DMS114 treated with DMSO at 0.1 percent for 48 hours (cell line): ENCODE results near the gene CHP2.
A peak's percentile ranks its signal among the peaks of the same experiment; 100 is the strongest.
"Not testable (repeated sequence)": the region's sequence is repeated elsewhere in the genome, so short reads cannot be mapped to it uniquely, and the experiment has no call there.

Source experiments
- DNase-seq: peaks from one replicate; lab custom pipeline; 2025; ENCODE audit not compliant: unreplicated experiment; lab: John Stamatoyannopoulos, UW

The CHP2 gene

DNA sequence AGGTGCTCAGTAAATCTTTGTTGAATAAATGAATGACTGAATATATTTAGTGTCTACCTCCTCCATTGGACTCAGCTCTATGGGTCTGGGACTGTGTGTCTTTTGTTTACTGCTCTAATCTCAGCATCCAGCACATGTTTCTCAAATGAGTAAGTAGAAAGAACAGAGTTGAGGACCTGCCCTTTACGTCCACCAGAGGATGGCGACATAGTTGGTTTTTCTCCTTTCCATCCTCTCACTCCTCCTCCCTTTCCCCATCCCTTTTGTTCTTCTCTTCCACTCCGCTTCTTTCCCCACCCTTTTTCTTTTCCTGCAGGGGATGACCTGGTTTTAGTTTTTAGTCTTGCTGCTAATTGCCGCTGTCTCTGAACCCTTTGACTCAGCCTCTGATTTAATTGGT, 12.1 kb upstream of the CHP2 start:
- DNase-seq = no peak

DNA sequence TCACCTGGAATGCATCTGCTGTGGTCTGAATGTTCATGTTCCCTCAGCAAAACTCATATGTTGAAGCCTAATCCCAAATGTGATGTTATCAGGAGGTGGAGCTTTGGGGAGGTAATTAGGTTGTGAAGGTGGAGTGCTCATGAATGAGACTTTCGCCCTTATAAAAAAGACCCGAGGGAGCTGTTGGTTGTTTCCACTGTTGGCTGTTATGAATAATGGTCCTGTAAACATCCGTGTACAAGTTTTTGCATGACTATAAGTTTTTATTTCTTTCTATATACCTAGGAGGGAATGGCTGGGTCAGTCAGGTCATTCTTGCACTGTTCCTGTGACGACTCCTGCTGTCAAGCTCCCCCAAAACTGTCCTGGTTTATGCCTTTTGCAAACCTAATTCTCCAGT, 9.6 kb upstream of the CHP2 start:
- no peak for DNase-seq

GRCh38 chr16:23748630-23749029, 6.2 kb upstream of the CHP2 start:
- DNase-seq = no peak

DNA sequence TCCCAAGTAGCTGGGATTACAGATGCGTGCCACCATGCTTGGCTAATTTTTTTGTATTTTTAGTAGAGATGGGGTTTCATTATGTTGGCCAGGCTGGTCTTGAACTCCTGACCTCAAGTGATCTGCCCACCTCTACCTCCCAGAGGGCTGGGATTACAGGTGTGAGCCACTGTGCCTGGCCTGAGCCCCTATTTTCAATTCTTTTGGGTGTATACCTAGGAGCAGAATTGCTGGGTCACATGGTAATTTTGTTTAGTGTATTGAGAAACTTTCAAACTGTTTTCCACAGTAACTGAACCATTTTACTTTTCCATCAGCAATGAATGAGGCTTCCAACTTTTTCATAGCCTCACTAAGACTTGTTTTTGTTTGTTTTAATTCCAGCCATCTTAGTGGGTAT, 3.8 kb upstream of the CHP2 start:
- DNase-seq = not testable (repeated sequence)

DNA sequence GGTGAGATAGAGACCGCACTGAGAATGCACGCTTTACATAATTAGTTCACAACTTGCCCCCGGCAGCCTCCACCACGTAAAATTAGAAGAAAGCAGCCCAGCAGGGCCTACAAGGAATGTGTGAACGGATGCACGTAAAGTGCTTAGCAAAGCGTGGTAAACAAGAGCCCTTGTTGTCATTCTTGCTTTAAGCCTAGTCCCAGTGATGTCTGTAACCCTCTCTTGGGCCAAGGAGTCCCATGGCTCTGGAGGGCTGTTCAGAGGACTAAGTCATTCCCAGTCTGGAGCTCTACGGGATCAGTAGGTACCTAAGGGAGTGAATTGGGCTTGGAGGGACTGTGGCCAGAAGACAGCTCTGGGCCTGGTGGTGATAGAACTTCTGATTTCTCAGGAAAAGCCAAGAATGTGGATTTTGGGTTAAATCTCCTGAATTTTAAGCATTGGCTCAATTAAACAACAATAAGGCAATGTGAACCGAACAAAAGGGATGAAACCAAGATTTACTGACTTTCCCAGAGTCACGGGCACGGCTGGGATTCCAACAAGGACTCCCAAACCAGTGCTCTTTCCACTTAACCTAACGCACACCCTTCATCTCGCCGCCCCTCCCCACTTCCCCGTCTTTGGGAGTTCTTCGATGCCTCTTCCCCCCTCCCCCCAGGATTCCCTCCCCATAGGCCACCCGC, 775 bp upstream of the CHP2 start:
- no peak for DNase-seq

DNA sequence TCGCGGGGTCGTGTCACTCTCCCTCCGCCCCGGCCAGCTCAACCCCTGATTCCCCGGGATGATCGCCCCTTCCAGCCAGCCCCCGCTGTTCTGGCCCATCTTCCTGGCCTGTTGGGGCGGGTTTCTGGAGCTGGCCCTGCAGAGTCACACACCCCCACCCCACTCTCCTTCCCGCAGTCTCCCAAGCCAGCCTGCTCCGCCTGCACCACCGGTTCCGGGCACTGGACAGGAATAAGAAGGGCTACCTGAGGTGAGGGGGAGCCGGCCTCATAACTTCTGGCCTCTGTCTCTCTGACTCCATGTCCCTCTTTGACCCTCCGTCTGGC, 621 bp downstream of the CHP2 start:
- DNase-seq = no peak

DNA sequence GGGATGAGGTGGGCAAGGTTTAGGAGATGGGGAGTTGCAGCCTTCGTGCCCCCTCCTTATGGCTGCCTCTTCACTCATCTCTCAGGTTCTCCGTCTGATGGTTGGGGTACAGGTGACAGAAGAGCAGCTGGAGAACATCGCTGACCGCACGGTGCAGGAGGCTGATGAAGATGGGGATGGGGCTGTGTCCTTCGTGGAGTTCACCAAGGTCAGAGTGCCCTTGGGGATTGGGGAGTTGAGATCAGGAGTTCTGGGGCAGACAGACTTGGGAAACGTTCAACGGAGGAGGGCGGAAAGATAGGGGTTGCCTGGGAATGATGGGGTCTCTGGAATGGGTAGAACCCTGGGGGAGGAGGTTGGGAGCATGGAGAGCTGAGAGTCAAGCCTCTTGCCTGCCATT, 2.3 kb downstream of the CHP2 start:
- DNase-seq = no peak

DNA sequence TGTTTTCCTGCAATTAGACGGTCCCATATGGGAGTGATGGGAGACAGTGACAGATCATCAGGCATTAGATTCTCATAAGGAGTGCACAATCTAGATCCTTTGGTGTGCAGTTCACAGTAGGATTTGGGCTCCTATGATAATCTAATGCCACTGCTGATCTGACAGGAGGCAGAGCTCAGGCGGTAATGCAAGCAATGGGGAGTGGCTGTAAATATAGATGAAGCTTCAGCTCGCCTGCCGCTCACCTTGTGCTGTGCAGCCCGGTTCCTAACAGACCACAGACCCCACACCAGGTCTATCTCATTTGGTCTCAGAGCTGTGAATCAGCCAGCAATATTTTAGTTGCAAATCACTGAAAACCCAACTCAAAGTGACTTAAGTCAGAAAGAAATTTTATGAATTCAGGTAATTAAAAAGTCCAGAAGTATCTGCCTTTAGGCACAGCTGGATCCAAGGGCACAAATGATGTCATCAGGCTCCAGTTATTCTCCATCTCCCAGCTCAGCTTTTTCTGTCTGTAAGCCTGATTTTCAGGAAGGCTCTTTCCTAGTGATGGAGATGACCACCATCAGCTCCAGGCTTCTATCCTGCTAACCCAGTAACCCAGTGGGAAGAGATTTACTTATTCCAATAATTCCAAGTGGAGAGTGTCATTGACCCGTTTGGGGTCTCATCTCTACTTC, 3.3 kb downstream of the CHP2 start:
- no peak for DNase-seq

GRCh38 chr16:23765933-23766332, 11.1 kb downstream of the CHP2 start:
- DNase-seq = no peak

- no peak for DNase-seq
These were observed 13.8 kb downstream of the CHP2 start for GRCh38 chr16:23768581-23768980.

DNA sequence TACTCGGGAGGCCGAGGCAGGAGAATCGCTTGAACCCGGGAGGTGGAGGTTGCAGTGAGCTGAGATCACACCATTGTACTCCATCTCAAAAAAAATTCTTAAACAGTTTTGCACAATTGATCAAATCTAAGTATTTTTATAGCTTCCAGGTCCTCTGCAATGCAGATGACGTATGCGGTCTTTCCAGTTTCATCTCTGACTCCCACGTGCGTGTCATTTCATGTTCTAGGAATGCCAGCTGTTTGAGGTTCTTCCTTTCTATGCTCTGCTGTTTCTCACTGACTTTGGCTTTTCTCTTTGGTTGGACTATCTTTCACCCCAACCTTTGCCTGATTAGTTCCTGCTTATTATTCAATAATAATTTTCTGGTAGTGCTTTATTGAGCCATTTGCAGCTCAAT, 16.2 kb downstream of the CHP2 start:
- no peak for DNase-seq

DNA sequence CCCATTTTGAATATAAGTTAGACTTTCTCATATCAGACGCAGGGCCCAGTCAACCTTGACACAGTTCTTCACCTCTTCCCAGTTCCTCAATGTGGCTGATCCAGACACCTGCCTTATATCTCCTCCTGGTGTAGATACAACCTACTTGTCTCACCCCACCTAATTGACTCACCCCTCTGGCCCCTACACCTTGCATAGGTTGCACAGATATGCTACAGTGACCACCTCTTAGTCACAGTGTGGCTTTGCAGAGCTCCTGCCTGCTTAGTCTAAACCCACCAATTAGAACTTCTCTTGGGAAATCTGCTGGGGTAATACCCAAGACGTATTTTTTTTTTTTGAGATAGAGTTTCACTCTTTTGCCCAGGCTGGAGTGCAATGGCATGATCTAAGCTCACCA, 16.8 kb downstream of the CHP2 start:
- DNase-seq = no peak

GRCh38 chr16:23773339-23773738, 18.5 kb downstream of the CHP2 start:
- no peak for DNase-seq

GRCh38 chr16:23781176-23781575, 26.4 kb downstream of the CHP2 start:
- no peak for DNase-seq

DNA sequence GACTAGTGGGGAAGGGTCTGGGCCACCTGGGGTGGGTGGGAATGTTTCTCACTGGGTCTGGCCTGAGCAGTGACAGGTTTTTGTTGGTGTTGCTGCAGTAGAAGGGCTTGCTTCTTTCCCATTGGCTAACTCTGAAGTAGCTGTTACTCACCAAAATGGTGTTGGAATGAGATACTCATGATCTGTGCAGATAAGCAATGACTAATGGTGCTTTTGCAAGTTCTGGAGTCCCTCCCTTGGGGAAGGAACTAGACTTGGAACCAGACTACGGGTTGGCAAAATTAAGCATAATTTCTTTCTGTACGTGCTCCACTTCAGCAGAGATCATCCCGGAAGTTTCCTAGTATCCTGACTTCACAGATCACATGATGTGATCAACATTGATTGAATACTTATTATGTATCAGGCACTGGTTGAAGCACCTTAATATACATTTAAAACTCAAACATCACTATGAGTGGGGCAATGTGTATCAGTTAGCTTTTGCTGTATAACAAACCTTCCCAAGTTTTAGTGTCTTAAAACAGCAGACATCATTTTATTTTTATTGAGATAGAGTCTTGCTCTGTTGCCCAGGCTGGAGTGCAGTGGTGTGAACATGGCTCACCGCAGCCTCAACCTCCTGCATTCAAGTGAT, 30.1 kb downstream of the CHP2 start:
- DNase-seq = no peak

DNA sequence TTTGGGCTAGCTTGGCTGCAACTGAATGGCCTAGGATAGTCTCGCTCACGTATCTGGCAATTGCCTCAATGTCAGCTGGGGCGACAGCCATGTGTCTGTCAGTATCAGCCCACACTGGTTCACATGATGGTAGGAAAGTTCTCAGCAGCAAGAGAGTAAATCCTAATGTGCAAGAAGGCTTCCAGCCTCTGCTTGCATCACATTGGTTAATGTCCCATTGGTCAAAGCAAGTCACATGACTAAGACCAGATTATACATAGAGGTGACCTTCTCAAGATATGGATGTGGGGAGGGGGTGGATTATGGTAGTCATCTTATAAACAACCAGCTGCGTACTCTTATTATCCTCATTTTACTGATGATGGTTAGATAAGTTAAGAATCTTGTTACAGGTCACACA, 31.0 kb downstream of the CHP2 start:
- no peak for DNase-seq

GRCh38 chr16:23786964-23787561, 32.2 kb downstream of the CHP2 start:
- DNase-seq = no peak

DNA sequence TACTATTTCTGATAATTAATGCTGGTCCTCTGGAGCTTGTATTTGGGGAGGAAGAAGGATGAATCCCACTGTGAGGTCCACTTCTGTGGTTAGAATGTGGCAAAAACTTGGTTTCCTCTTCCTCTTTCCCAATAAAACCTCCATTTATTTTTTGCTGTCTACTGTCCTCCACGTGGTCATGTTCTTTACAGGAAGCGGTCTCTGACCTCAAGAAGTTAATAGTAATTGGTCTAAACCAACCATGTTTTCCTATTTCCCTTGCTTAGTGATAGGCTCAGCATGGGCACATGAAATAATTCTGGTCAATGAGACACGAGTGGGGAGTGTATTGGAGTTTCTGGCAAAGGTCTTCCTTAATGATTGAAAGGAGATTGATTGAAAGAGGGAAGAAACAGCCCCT, 33.9 kb downstream of the CHP2 start:
- DNase-seq = no peak

DNA sequence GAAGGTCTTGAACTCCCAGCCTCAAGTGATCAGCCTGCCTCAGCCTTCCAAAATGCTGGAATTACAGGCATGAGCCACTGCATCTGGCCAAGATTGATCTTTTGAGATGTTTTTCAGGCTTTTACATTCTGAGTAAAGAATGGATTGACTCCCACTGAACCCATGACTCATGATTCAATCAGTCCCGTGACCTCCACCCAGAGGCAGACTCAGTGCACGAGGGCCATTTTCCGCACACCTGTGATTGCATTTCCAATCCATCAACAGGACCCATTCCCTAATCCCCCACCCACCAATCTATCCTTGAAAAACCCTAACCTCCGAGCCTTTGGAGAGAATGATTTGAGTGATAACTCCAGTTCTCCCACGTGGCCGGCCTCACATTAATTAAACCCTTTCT, 40.6 kb downstream of the CHP2 start:
- DNase-seq = no peak

GRCh38 chr16:23796941-23797340, 42.1 kb downstream of the CHP2 start:
- DNase-seq = no peak

DNA sequence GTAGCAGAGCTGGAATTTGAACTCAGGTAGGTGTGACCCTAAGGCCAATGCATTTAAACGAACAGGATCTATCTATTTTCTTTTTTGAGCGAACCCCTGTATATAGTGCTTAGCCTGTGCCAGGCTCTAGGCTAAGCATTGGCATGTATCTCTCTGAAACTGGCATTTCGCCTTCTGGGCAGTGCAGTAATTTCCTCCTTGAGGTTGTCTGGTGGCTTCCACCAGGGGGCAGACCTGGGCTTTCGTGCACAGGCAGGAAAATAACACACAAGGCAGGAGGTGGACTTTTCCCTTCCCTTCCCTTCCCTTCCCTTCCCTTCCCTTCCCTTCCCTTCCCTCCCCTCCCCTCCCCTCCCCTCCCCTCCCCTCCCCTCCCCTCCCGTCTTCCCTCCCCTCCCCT, 46.6 kb downstream of the CHP2 start:
- DNase-seq = peak; percentile 28

DNA sequence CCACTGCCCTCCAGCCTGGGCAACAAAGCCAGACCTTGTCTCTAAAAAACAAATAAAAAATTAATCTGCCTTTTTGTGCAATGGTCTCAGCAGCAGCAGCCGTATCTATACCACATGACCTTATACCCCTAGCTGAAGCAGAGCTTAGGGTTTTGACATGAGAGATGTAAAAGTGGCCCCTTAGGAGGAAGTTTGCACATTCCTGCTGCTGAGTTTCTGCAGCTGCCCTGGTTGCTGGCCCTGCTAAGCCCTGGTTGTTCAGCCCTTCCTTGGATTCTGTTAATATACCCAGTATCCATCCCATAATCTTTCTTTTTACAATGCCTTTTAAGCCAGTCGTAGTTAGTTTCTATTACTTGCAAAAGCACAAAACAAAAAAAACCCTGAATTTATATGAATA, 48.0 kb downstream of the CHP2 start:
- no peak for DNase-seq
